Posterior vena cava (tissue), 2 donors: ENCODE results near the gene PSORS1C1. TPM values are rescaled to one million over a fixed set of nuclear protein-coding genes. Genes with fewer than 3 reads are reported as not detected.
"Not testable (repeated sequence)": the region's sequence is repeated elsewhere in the genome, so short reads cannot be mapped to it uniquely, and the experiment has no call there.

Experiments used
- DNase-seq: peaks from one replicate; pipeline ENCODE4 v3.0.0-alpha.2; 2020; ENCODE audit warnings: low spot score
- intact Hi-C, 2 donors: fragments of 100-400 bp; cut with DNase I; formaldehyde crosslinking; loops; one replicate each; pipeline versions ENCODE4 v1.14.1 to v1.14.2; 2022 to 2023
- total RNA-seq, 2 donors: library from RNA; stranded (reverse); fragmentation: NEBNext Ultra II Directional; extraction: Animal tissue kit (Norgen Biotek cat#: 25700); gene quantifications; one replicate each; pipeline ENCODE4 v1.2.1, GENCODE V29; 2021
- donor health status: DM: yes; HTN: yes; CAD: no.
- donor health status: DM: yes; HTN: yes; CAD: no.

Gene PSORS1C1
- total RNA-seq, 2 donors from 2014 or later, result 1.9 to 2.1 TPM

DNA sequence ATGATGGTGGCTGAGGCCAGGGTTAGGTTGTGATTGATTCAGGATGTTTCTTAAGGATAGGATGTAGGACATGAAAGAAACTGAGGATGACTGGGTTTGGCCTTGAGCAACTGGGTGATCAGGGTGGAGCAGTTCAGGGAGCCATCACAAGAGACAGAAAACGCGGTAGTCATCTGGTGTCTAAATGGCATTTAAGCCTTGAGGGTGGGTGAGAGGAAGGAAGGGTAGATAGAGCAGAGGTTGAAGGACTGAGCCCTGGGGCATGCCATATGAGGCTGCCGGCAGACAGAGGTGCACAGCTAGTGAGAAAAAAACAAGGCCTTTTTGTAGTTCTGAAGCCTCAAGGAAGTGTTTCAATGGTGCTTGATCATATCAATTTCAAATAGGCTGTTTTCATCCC is 54.0 kb downstream of the PSORS1C1 start:
- intact Hi-C loops, result no loop called here

GRCh38 chr6:31169123-31169857 is 54.7 kb downstream of the PSORS1C1 start:
- intact Hi-C loops, result no loop called here
- DNase-seq, result no peak

More for the DNA sequence above, 54.0 kb downstream of the PSORS1C1 start:
- no peak for DNase-seq

- intact Hi-C loops, DNase-seq: not testable (repeated sequence)
Observed at GRCh38 chr6:31169858-31170599, 55.4 kb downstream of the PSORS1C1 start.

DNA sequence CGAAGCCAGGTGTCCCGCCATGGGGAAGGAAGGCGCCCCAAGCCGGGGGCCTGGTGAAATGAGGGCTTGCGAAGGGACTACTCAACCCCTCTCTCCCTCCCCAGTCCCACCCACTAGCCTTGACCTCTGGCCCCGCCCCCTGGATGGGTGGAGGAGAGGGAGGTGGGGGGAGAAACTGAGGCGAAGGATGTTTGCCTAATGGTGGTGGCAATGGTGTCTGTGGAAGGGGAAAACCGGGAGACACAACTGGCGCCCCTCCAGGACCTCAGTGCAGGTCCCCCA is 55.9 kb downstream of the PSORS1C1 start, which contains the start of gene POU5F1:
POU5F1 (minus strand) TSS at position 83 of the 282 bp plus-strand sequence; CDS start at position 21, 62 bp downstream.
- intact Hi-C loops, result no loop called here
- DNase-seq, result no peak

- no peak for DNase-seq
- intact Hi-C loops, result no loop called here
Observed at GRCh38 chr6:31170987-31171671, 56.5 kb downstream of the PSORS1C1 start.

GRCh38 chr6:31171931-31172905 is 57.6 kb downstream of the PSORS1C1 start:
- DNase-seq, result peak; percentile 58
- intact Hi-C loops, result no loop called here

- DNase-seq, result peak; percentile 48
- intact Hi-C loops, result no loop called here
Observed at GRCh38 chr6:31172973-31173384, 58.4 kb downstream of the PSORS1C1 start.

GRCh38 chr6:31173406-31173805 is 58.8 kb downstream of the PSORS1C1 start:
- intact Hi-C loops, result no loop called here
- DNase-seq, result peak; percentile 52

- DNase-seq, result peak; percentile 44
- intact Hi-C loops, result no loop called here
Observed at GRCh38 chr6:31174378-31174777, 59.8 kb downstream of the PSORS1C1 start.

GRCh38 chr6:31175971-31176370 is 61.4 kb downstream of the PSORS1C1 start:
- DNase-seq, result no peak

GRCh38 chr6:31178143-31179041 is 63.8 kb downstream of the PSORS1C1 start:
- intact Hi-C loops, result no loop called here
- DNase-seq, result no peak

More at GRCh38 chr6:31175971-31176370, 61.4 kb downstream of the PSORS1C1 start:
- intact Hi-C loops, result no loop called here

DNA sequence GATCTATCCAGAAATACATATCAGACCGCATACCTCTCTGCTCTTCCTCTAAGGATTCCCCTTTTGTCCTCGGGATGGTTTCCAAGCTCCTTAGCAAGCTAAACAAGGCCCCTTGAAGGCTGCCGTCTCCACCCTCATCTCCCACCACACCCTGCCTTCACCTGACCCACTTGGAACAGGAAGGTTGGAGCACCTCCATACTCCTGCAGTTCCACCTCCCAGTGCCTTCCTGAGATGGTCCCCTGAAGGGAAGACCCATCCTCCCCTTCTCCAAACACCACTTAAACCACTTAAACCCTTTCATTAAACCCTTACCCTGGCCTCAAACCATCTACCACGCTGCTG is 64.4 kb downstream of the PSORS1C1 start:
- peak; percentile 46 for DNase-seq
- intact Hi-C loops, result no loop called here

GRCh38 chr6:31179896-31180295 is 65.3 kb downstream of the PSORS1C1 start:
- DNase-seq, result peak; percentile 69
- intact Hi-C loops, result no loop called here

DNA sequence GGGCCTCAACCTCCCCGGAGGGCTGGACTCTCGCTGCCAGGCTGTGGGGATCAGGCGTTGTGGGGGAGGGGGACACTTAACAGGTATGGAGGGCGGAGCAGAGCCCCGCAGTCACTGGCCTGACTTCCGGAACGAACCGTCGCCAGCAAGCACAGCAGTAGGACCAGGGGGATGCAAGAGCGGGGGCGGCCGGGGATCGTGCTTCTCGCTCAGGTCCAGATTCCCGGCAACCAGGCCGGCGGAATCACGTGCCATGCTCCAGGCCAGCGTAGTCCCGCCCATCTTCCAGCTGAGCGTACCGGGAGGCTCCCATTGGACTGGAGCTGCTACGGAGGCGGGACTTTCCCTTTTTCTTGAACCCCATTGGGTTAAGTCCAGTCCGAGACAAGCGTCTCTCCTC is 65.9 kb downstream of the PSORS1C1 start:
- peak; percentile 94 for DNase-seq
- intact Hi-C loops, result no loop called here

DNA sequence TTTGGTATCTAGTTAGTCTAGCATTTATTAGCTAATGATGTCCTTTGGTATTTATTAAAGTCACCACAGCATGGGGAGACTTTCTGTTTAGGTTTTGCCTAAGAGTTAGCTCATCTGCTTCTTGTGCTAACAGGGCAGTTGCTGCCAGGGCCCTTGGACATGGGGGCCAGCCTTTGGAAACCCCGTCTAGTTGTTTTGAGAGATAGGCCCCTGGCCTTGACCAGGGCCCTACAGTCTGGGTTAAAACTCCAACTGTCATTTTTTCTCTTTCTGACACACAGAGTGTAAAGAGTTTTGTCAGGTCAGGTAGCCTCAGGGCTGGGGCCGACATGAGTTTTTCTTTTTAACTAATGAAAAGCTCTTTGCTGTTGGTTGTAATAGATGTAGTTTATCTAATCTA is 68.7 kb downstream of the PSORS1C1 start:
- intact Hi-C loops, DNase-seq: not testable (repeated sequence)

DNA sequence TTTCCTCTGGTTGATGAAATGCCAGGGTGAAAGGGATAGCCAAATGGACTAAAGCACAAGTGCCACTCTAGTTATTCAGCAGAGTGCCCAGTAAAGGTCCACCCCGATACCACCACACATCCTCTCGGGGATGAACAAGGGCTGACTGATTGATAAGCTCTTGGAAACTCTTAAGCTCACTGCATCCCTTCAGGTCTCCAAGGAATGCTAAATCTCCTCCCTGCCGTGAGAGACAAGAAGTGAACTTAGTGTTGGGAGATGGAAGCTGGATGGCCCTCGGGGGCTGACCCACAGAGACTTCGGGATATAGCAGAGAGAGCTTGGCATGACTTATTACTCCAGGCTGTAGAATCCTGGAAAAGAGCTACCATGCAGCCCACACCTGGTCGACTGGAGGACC is 69.3 kb downstream of the PSORS1C1 start:
- DNase-seq, intact Hi-C loops: not testable (repeated sequence)

GRCh38 chr6:31185695-31186051 is 71.1 kb downstream of the PSORS1C1 start:
- intact Hi-C loops, result loop anchor here in 1 of 2 donors (1.0 kb wide), 1 partner anchor 23 kb away; no protein-coding TSS in a partner anchor

More at GRCh38 chr6:31185695-31186051, 71.1 kb downstream of the PSORS1C1 start:
- not testable (repeated sequence) for DNase-seq
